ENCODE measurements around the gene KIRREL2.

Gene KIRREL2

GRCh38 chr19:35845215-35846037, 11.3 kb upstream of the KIRREL2 start:
- DNase-seq (ENCODE audit: low spot score), result no peak

- DNase-seq (ENCODE audit: low spot score), result no peak
These were observed 10.6 kb upstream of the KIRREL2 start for GRCh38 chr19:35846038-35846668.

- no peak for DNase-seq (ENCODE audit: low spot score)
These were observed 8.8 kb upstream of the KIRREL2 start for GRCh38 chr19:35847911-35848310.

- DNase-seq (ENCODE audit: low spot score), result no peak
These were observed 8.2 kb upstream of the KIRREL2 start for GRCh38 chr19:35848486-35848885.

- no peak for DNase-seq (ENCODE audit: low spot score)
These were observed 7.7 kb upstream of the KIRREL2 start for GRCh38 chr19:35848919-35849505.

- no peak for DNase-seq (ENCODE audit: low spot score)
These were observed 5.3 kb upstream of the KIRREL2 start for GRCh38 chr19:35851213-35852028.

GRCh38 chr19:35852029-35852780, 4.5 kb upstream of the KIRREL2 start, which contains the start of gene NPHS1:
TSS of gene NPHS1 (minus strand) at chr19:35852504. CDS start at chr19:35851837, 667 bp downstream.
- DNase-seq (ENCODE audit: low spot score), result no peak

GRCh38 chr19:35853038-35853756, 3.5 kb upstream of the KIRREL2 start:
- no peak for DNase-seq (ENCODE audit: low spot score)

GRCh38 chr19:35858311-35858710, 1.6 kb downstream of the KIRREL2 start:
- DNase-seq (ENCODE audit: low spot score), result no peak

GRCh38 chr19:35859414-35859813, 2.7 kb downstream of the KIRREL2 start:
- DNase-seq (ENCODE audit: low spot score), result no peak

- no peak for DNase-seq (ENCODE audit: low spot score)
These were observed 3.7 kb downstream of the KIRREL2 start for GRCh38 chr19:35860436-35860817.

- no peak for DNase-seq (ENCODE audit: low spot score)
These were observed 4.3 kb downstream of the KIRREL2 start for GRCh38 chr19:35860818-35861639.

GRCh38 chr19:35861640-35862160, 5.0 kb downstream of the KIRREL2 start:
- no peak for DNase-seq (ENCODE audit: low spot score)

GRCh38 chr19:35862528-35862927, 5.8 kb downstream of the KIRREL2 start:
- no peak for DNase-seq (ENCODE audit: low spot score)

- DNase-seq (ENCODE audit: low spot score), result no peak
These were observed 6.3 kb downstream of the KIRREL2 start for GRCh38 chr19:35863018-35863417.

- DNase-seq (ENCODE audit: low spot score), result peak; percentile 91
These were observed 11.6 kb downstream of the KIRREL2 start, which contains the start of gene APLP1 for GRCh38 chr19:35868172-35868822. TSS of gene APLP1 (plus strand) at chr19:35868574. CDS start at chr19:35868637, 63 bp downstream.

GRCh38 chr19:35868823-35869326, 12.2 kb downstream of the KIRREL2 start:
- DNase-seq (ENCODE audit: low spot score), result no peak

- DNase-seq (ENCODE audit: low spot score), result peak; percentile 81
These were observed 12.8 kb downstream of the KIRREL2 start for GRCh38 chr19:35869327-35870123.

Data from pons (tissue), 1 donor.